ENCODE results near the gene CYP26C1. TPM values are rescaled to one million over a fixed set of nuclear protein-coding genes. Genes with fewer than 3 reads are reported as not detected.

The CYP26C1 gene
- total RNA-seq, 1 donor from 2014 or later, result not detected

GRCh38 chr10:93063977-93064660, 3.5 kb downstream of the CYP26C1 start:
- no peak for DNase-seq (ENCODE audit: low read depth)

GRCh38 chr10:93064874-93065660, 4.5 kb downstream of the CYP26C1 start:
- DNase-seq (ENCODE audit: low read depth), result no peak

GRCh38 chr10:93065675-93066543, 5.3 kb downstream of the CYP26C1 start:
- no peak for DNase-seq (ENCODE audit: low read depth)

GRCh38 chr10:93066544-93066913, 5.9 kb downstream of the CYP26C1 start:
- DNase-seq (ENCODE audit: low read depth), result no peak

- DNase-seq (ENCODE audit: low read depth), result no peak
Observed at GRCh38 chr10:93067443-93068365, 7.1 kb downstream of the CYP26C1 start.

GRCh38 chr10:93068411-93069244, 8.0 kb downstream of the CYP26C1 start:
- DNase-seq (ENCODE audit: low read depth), result no peak

GRCh38 chr10:93069245-93069561, 8.6 kb downstream of the CYP26C1 start:
- no peak for DNase-seq (ENCODE audit: low read depth)

GRCh38 chr10:93070378-93071176, 10.0 kb downstream of the CYP26C1 start:
- DNase-seq (ENCODE audit: low read depth), result no peak

GRCh38 chr10:93071177-93071472, 10.5 kb downstream of the CYP26C1 start:
- no peak for DNase-seq (ENCODE audit: low read depth)

- DNase-seq (ENCODE audit: low read depth), result no peak
Observed at GRCh38 chr10:93071674-93072224, 11.2 kb downstream of the CYP26C1 start.

GRCh38 chr10:93072225-93072712, 11.7 kb downstream of the CYP26C1 start:
- DNase-seq (ENCODE audit: low read depth), result no peak

- DNase-seq (ENCODE audit: low read depth), result no peak
Observed at GRCh38 chr10:93072713-93073538, 12.3 kb downstream of the CYP26C1 start.

GRCh38 chr10:93073539-93074146, 13.0 kb downstream of the CYP26C1 start, which contains the start of gene CYP26A1:
CYP26A1 (plus strand) TSS chr10:93073893; CDS start chr10:93073935, 42 bp downstream.
- DNase-seq (ENCODE audit: low read depth), result no peak

GRCh38 chr10:93074147-93074596, 13.6 kb downstream of the CYP26C1 start:
- no peak for DNase-seq (ENCODE audit: low read depth)

GRCh38 chr10:93074597-93075368, 14.2 kb downstream of the CYP26C1 start:
- DNase-seq (ENCODE audit: low read depth), result no peak
